Activated T-cell treated with anti-CD3 and anti-CD28 coated beads, Interleukin-2, amount 50 U/mL, for 48 hours (primary cell): Measurements from ENCODE around the gene INSIG1.

ENCODE experiments used
- DNase-seq, 2 experiments: peaks; one replicate each; pipeline ENCODE4 v3.0.0-alpha.2; 2020

The INSIG1 gene

DNA sequence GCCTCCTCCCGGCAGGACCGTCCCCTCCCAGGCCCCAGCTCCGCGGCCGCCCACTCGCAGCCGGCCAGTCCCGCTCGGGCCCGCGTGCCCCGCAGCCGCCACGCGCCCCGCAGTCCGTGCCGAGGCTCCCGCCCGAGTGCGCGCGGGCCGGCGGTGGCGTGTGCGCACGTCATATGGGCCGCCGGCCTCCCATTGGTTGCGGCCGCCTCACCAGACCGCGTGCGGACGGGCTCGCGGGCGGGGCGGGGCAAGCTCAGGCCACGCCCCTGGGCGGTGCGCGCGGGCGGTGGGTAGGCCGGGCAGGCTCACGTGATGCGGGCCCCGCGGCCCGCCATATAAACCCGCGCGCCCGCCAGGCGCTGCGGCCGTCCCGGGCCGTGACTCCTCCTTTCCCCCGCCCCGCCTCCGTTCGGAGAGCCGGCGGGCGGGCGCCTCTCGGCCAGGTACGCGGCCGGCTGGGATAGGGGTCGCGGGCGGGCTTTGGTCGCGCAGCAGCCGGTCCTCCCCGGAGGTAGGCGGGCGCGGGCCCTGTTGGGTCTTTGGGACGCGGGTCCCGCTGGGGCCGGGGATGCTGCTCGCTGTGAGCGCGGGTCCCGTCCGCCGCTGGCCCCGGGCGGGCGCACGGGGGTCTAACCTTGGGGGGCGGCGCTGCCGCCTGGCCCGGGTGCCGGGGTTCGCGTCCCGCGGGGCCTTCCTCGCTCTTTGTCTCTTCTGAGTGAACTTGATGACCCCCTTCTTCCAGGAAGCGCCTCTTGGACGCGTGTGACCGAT, at the start of gene INSIG1:
Gene INSIG1 (plus strand): TSS at position 362 of the 771 bp plus-strand sequence. CDS start 408 bp downstream, at position 770.
- peak; percentile 91 to 96 for DNase-seq

DNA sequence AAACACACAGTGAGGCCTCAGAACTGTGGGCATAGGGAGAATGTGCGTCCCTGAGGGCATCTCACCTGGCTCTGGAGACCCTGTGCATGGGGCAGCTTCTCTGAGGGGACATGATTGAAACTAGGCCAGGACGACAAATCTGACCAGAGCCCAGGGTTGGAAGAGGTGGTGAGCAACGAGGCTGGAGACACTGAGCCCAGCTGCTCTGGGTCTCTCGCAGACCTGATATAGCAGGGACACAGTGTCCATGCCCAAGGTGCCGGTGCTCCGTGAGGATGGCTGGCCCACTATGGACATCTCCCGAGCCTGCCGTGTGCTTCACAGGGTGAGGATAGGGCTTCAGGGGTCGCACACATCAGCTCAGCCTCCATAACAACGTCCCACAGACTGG, 49.3 kb upstream of the INSIG1 start:
- no peak for DNase-seq

DNA sequence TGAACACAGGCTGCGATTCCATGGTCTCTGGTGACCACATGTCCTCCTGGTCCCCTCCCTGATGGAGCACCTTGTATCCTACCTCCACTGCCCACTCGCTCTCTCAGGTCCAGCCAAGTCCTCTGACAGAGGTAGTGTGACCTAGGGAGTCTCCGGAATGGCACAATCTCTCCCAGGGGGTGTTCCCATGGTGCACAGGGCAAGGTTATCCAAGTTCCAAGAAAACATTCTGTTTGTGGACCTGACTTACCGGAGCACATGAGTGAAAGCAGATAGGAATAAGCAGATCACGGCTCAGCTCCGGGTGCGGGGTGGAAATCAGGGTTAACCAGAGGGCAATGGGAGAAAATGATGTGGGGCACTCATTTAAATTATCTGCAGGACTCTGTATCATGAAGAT, 45.8 kb upstream of the INSIG1 start:
- no peak for DNase-seq

DNA sequence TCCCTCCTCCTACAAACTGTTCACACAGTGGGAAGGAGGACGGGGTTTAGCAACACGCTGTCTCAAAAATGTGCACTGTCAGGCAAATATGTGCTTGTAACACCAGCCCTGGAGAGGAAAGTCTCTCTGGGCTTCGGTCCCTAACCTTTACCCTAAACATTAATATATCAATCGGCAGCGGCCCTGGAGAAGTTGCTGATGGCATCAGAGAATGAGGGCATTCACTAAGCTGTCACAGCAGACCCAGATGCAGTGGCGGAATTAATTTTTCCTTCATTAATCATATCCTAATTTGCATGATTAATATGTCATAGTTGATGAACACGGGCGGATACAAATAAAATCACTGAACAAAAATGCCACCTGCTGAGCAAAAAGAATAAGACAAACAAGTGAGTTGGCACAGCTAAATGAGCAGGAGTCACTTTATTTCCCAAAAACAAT, 45.2 kb upstream of the INSIG1 start:
- no peak for DNase-seq

DNA sequence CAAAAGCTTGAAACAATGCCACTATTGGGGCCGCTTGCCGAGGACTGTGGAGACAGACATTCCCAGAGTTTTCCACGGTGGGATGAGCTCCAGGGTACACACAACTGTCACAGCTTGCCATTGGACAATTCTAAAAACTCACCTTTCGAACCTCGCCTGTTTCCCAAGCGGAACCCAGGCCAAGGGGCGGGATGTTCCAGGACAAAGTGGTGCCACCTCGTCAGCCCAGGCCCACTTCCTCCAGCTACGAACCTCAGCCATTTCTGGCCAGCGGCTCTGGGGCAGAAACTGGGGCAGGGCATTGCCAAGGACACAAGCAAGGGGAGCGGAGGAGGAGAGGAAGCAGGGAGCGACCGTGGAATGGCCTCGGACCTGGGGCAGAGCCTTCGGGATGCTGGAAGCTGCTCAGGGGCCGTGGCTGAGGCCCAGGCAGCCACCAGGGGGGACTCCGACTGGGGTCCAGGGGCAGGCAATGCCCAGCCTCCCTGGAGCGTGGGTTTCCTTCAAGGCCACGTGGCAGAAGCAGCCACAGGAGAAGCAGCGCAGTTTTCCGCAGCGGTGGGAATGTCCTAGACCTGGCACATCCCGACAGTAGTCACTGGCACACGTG, 44.7 kb upstream of the INSIG1 start:
- DNase-seq, result no peak

DNA sequence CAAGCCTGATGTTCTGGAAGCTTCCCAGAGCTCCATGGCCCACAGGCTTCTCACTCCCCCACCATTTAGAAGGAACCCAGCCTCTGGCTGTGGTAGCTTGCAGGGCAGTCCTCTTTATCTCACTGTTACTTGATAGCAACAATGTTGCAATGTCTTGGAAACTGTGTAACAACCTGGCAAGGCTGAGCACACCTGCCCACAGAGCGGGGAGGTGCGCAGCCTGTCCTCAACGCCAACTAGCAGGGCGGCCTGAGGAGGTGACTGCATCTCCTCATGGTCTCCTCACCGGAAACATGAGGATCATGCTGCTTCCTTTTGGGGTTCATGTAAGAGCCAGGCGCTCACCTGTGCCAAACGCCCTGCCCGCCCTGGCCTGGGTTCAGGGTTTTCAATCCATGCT, 43.7 kb upstream of the INSIG1 start:
- no peak for DNase-seq

DNA sequence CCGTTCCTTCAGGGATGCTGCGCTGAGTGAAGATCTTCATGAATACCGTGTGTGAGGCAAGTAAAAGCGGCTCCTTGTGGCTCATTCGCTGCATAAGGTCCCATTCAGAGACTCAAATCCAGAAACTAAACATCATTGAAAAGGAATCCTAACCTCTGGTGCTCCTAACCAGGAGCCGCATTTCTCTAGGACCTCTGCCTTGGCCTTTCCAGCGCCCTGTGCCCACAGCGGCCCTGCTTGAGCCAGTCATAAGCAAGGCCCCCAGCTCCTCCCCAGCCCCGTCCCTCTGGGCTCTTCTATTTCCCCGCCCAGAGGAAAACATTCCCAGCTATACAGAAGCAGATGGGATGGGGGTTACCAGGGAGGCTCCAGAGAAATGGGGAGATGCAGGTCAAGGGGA, 42.6 kb upstream of the INSIG1 start:
- no peak for DNase-seq

DNA sequence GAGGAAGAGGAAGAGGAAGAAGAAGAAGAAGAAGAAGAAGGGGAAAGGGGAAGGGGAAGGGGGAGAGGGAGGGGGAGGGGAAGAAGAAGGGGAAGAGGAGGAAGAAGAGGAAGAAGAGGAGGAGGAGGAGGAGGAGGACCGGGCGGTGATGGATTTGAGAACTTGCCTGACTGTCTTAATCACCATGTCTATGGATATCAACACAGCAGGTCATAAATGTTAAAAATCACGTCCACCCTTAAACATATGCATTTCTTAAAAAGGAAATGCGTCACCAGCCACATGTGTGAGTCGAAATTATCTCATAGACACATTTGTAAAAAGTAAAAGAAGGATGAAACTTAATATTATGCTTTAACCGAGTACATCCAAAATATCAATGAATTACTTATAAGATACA, 42.1 kb upstream of the INSIG1 start:
- DNase-seq, result no peak

DNA sequence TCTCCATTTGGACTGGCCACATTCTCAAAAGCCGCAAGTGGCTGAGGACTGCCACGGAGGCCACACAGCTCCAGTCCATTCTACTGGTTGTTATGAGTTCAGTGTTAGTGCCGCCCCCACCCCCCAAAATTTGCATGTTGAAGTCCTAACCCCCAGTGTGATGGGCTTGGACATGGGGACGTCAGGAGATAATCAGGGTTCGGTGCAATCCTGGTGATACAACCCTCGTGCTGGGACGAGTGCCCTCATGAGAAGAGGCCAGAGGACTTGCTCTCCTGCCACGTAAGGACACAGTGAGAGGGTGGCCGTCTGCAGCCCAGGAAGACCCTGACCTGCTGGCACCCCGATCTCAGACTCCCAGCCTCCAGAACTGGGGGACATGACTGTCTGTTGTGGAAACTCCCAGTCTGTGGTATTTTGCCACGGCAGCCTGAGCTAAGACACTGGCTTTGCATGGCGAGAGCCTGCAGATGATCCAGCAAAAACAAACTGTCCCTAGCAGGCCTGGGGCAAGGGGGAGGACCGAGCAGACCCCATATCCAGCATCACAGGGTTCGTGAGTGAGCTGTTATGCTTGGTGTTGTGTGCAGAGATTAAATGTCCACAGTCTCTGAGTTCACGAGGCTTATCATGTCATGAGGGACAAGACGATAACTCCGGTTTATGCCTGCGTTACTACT, 41.5 kb upstream of the INSIG1 start:
- no peak for DNase-seq

DNA sequence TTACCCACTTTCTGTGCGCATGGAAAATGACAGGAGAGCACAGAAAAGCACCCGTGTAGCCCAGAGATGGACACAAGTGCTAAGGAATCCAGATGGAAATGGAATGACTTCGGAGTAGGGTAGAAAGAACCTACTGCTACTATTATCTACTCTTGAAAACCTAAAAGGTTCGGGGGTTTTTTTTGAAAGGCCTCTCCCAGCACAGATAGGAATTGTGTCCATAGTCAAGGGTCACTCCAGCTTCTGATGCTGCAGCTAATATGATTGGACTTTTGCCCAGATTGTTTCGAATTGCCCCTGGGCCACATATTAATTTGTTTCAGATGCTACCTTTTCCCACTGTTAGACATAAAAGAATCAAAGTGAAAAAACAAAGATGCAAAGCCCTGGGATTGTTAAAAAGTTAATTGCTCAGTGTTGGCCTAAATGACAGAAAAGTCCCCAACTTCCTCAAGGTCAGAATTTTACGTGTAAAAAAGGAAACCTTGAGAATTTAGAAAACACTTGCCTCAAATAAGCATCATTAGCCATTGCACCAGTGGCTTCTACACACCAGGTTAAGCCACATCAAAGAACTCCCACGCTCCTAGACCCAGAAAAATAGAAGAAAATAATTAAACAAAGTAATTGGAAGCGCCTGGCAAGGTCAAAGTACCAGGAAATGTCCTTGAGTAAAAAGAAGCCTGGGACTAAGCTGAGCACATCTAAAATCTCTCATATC, 40.8 kb upstream of the INSIG1 start:
- no peak for DNase-seq

DNA sequence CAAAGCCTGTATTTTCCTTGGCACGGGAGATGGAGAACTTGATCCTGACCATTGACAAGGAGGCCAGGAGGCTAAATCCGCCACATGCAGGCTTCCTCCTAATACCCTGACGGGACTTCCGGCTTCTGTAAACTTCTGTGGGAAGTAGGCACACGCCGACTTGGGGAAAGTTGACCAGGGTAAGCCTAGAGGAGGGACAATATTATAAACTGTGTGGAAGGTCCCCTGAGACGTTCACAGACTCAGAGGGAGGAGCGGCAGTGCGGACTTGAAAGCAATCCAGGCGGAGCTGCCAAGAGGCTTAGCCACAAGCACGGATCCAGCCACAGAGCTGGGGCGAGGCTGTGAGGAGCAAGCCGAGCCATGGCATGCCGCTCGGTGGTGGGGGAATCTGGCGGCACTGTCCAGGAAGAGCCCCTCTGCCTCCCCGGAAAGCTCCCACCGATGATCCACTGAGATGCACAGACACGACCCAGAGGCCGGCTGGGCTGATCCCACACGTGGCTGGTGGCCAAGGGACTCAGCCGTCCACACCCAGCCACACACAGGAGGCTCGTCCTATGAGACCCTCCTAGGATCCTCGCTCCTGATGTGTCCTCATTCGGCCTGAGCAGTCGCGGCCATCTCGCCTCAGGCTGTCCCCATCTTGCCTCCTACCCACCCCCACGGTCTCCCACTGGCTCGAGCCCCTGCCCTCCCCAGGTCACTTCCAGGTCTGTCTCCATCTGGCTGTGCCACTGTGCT, 40.0 kb upstream of the INSIG1 start:
- no peak for DNase-seq

DNA sequence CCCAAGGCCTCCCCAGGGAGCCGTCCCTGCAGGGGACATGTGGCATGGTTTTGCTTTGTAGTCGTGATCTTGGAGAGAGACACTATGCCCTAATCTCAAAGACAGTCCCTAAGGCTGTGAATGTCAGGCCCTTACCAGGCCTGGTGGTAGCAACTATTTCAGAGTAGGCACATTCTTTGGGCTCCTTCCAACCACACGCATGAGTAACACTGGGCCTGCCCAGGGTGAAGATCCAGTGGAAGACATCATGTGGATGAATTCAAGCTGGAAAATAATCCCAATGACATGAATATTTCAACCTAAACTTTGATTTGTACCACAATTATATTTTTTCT, 39.5 kb upstream of the INSIG1 start:
- no peak for DNase-seq

DNA sequence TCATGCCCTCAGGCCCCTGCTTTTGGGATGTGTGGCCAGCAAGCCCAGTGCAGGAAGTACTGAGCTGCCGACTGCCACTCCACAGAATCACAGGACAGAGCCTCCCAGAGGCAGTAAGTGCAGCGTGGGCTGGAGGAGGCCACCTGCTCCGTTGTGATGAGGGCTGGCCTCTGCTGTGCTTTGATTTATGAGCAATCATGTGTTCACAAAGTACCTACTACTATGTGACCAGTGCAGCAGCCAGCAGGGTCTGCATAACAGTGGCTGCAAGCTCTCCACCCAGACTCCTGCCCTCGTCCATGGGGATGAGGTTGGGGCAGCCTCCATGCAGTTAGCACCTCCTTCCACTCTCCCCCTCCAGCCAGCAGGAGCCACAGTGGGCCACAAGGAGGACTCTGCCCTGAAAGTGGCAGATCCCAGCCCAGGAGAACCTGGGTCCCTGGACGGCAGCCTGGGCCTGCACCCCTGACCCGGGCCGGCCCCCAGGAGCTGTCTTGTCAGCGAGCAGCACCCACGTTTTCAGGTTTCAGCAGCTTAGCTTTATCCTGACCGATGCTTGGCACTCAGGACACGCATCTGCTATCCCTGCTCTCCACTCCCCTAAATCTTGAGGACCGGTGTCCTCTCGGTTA, 37.7 kb upstream of the INSIG1 start:
- no peak for DNase-seq

DNA sequence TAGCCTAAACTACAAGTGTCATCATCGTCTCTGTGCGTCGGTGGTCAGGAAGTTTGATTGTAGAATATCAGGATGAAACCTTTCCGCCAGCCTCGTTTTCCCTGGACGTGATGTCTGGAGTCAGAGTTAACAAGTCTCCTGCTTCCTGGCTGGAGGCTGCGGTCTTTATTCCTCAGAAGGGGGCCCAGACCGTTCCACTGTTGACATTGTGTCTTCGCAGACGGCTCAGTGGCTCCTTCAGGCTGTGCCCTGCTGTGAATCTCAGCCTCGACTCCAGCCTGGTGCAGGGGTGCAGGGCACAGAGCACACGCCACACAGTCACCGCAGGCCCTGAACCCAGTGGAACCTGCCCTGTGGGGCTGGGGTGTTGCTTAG, 37.2 kb upstream of the INSIG1 start:
- no peak for DNase-seq

DNA sequence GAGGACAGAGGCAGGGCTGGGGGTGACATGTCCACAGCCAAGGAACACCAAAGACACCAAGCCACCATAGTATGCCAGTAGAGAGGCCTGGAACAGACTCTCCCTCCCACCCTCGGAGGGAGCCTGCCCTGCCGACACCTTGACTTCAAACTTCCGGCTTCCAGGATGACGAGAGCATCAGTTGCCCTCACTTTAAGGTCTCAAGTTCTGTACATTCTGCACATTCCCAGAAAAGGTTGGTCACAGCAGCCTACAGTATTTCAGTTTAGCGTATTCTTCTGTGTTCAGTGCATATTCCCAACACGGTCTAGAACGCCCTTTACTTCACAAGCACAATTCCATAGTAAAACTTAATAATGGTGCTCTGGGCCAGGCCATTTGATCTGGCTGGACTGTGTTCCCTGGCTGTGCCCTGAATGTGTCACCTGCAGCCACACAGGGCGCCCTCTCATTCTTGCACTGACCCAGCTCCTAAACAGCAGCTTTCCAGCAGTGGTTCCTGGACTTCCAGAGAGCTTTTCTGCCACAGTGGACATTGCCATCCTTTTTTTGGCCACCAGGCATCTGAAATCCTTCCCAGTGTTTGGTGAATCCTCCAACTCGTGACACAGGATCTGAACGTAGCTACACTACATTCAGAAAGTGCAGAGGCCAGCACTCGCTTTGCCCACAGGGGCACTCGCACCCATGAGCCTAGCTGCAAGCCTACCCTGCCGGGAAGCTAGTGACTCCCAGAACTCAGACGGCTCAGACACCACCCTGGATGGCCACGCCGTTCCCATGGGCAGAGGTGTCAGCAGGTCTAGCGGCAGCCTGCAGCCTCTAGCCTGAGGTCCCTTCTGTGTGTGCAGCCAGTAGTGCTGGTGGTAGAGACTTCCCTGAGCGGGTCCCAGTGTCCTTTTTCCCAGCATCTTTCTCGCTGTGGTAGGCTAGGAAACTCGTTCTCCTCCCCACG, 36.4 kb upstream of the INSIG1 start:
- DNase-seq, result no peak

DNA sequence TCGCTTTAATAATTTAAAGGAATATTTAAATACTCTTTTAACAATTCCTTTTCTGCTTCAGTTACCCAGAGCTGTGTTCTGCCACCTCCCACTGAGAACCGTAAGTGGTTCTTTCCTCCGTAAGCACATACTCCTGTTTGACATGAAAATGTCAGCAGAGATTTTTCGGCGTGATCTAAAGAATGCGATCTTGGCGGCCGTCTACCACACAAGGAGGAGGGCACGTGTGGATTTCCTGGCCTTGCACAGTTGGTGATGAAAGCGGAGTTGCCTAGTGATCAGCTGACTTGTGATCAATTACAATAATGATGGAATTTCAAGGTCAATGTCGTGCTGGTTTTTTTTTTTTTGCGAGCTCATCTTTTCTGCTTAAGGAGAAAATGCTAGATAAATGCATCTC, 35.6 kb upstream of the INSIG1 start:
- DNase-seq, result no peak

DNA sequence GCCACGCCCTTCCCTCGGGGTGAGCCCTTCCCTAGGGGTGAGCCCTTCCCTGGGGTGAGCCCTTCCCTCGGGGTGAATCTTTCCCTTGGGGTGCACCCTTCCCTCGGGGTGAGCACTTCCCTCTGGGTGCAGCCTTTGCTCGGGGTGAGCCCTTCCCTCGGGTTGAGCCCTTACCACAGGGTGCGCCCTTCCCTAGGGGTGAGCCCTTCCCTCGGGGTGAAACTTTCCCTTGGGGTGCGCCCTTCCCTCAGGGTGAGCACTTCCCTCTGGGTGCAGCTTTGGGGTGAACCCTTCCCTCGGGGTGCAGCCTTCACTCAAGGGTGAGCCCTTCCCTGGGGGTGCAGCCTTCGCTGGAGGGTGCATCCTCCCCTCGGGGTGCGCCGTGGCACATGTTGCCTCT, 34.6 kb upstream of the INSIG1 start:
- no peak for DNase-seq

DNA sequence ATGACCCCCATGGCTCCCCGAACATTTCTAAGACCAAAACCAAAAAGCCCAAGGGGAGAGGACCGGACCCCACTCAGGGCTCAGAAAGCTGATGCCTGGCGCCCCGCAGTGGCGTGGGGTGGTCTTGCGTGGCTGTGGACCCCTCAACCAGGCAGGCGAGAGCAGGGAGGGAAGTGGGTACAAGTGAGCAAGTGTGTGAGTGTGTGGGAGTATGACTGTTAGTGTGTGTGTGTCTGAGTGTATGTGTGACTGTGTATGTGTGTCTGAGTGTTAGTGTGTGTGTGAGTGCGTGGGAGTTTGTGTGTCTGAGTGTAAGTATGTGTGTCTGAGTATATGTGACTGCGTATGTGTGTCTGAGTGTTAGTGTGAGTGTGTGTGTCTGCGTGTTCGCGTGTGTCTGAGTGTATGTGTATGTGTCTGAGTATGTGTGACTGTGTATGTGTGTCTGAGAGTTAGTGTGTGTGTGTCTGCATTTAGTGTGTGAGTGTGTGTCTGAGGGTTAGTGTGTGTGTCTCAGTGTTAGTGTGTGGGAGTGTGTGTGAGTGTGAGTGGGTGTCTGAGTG, 34.0 kb upstream of the INSIG1 start:
- DNase-seq, result no peak

DNA sequence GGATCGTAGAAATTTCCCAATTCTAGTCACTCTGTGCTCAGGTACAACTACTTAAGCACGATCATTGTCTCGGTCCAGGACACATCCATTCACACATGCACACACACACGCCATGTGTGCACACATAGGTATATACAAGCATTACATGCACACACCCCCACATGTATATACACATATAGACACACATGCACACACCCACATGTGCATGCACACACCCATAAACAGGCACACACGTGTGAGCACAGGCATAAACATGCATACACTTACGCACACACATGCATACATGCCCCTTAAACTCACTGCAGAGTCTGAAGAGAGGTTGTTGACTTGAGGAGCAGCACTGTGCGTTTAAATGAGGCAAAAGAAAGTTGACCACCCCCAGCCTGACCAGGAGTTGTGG, 32.5 kb upstream of the INSIG1 start:
- DNase-seq, result no peak

DNA sequence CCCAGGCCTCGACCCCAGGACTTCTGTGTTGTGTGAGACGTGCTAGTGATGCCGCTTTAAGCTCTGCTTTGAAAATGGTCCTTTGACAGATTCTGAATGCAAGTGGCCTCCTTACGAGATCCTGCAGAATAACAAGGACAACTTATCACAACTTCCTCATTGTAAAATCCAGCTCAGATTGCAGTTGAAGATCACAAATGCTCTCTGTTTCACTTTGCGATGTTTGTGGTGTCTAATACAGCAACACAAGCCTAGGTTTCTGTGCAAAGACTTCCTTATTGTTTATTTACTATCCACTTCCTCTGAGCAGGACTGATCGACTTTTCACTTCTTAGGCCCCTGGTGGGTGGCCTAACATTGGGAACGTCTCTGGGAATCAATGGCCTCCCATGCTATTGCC, 31.7 kb upstream of the INSIG1 start:
- no peak for DNase-seq

DNA sequence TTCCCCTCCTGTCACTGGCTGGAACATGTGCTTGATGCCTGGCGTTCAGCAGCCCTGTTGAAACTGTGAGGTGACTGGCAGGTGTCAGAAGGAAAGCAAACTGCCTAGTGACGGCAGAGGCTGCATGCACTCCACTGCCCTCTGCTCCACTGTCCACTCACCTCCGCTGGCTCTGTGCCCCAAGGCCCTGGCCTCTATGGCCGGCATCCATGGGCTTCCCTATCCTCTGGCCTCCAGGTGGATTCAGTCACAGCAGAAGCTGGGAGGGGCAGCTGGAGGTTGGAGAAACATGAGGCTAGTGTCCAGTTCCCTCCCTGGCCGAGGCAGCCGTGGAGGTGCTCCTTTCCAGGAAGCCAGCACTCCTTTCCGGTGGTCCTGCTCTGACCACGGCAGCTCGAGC, 31.2 kb upstream of the INSIG1 start:
- no peak for DNase-seq
